Left colon (tissue), 2 donors: ENCODE results near the gene NAAA. TPM values are rescaled to one million over a fixed set of nuclear protein-coding genes. Genes with fewer than 3 reads are reported as not detected.
"Not testable (repeated sequence)": the region's sequence is repeated elsewhere in the genome, so short reads cannot be mapped to it uniquely, and the experiment has no call there.

Experiments used
- ATAC-seq: fragments of 200-7000 bp; cut with Tn5 transposase; one replicate; pipeline ENCODE4 v1.9.1; 2020; ENCODE audit warnings: mild to moderate bottlenecking, moderate library complexity
- DNase-seq, 2 donors: peaks; one replicate each; pipeline ENCODE4 v3.0.0-alpha.2; 2020
- intact Hi-C, 2 donors: fragments of 100-400 bp; cut with DNase I in 1 of 2; cut with micrococcal nuclease in 1 of 2; formaldehyde crosslinking; loops; one replicate each; pipeline versions ENCODE4 v1.11.2 to v1.14.0; 2022; cut with DNase I, micrococcal nuclease
- long read RNA-seq: library from polyadenylated mRNA; unstranded; transcript quantifications from one replicate; pipeline ENCODE4 v2.0.0, GENCODE V29; 2021
- total RNA-seq, 2 donors: library from RNA; stranded (reverse); fragmentation: NEBNext Ultra II Directional; extraction: Animal tissue kit (Norgen Biotek cat#: 25700); gene quantifications; one replicate each; pipeline ENCODE4 v1.2.1, GENCODE V29; 2021
- donor health status: DM: no; HTN: no; CAD: no.
- donor health status: DM: yes; HTN: yes; CAD: no.

The NAAA gene
- 100 to 1,000 TPM; 154 to 156 TPM for total RNA-seq
- long read RNA-seq, transcript NAAA-206 (9 exons, 1,300 nt): minor isoform, 57 of 437 reads
- long read RNA-seq, transcript NAAA-201 (11 exons, 1,900 nt): major isoform, 209 of 437 reads
- long read RNA-seq, transcript NAAA-204 (3 exons, 1,750 nt): minor isoform, 9 of 437 reads
- long read RNA-seq, partial matches to known transcripts: 31 of 437 reads
- long read RNA-seq, other reads (novel, unspliced or antisense): 131 of 437 reads

DNA sequence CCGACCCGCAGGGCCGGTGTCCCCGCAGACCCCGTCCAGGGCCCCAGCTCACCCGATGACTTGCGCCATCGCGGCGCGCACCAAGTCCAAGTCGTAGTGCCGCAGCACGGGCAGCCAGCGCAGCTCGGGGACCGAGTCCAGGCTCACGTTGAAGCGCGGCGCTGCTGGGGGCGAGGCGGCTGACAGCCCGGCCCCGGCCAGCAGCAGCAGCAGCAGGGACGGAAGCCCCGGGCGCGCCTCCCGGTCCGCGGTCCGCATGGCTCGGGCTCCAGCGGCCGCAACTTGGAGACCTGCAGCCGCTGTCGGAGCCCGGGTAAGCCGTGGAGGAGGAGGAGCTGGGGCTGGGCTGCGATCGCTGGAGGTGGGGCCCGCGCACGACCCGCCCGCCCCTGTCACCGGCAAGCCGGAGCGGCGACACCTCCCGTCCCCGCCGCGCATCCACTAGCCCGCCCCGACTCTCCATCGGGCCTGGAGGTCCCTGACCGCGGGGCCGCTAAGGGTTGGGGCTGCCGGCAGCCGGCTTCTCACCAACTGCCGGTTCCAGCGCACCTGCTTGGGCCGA lies at the start of gene NAAA:
Gene NAAA (minus strand): TSS at position 322 of the 562 bp plus-strand sequence. CDS start 64 bp downstream, at position 258.
- intact Hi-C loops: no loop called here
- peak; percentile 79 to 86 for DNase-seq
- ATAC-seq: peak; percentile 89

DNA sequence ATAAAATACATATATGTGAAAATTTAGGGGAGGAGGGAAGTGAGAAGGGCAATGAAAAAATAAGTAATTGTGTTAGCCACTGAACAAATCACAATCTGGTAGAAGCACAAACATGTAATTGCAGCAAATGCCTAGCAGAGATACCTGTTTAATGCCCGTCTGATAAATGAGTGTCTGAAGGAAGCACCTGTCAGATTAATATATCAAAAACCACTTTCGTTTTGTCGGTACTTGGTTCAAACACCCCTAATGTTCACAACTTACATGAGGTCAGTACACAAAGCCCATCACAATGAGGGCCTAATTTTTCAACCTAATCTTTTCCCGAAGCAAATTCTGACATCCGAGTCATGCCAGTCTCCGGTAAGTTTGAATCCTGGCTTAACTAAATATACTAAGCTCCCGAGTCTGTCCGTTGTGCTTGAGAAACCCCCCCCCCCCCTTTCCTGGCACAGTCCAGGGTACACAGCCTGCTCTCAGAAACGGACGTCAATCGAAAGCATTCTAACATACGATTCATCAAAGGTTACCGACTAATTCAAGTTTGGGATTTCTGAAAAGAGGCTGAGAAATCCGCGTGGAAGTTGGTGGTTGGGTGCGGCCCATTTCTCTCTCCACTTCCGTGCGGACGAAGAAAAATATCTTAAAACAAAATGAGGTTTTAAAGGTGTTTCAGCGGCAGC lies 49.2 kb upstream of the NAAA start:
- peak; percentile 25 for ATAC-seq
- intact Hi-C loops: no loop called here

DNA sequence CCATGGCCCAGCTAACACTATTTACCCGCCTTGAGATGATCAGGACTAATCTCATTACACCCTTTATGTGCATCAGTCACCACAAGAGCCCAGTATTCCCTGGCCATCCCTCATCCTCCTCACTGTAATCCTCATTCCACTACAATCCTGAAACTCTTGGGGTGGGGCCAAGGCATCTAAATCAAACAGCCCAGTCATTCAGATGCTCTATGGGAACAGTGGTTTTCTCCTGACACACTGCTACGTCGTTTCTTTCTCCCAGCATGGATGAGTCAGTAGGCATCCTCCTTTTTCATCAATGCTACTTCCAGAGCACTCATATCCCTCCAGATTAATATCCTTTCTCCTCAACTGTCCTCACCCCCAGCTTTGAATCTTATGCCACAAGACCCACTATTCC lies 44.3 kb upstream of the NAAA start:
- DNase-seq: no peak
- intact Hi-C loops: no loop called here
- no peak for ATAC-seq

More for the DNA sequence above, 49.2 kb upstream of the NAAA start:
- DNase-seq: no peak

DNA sequence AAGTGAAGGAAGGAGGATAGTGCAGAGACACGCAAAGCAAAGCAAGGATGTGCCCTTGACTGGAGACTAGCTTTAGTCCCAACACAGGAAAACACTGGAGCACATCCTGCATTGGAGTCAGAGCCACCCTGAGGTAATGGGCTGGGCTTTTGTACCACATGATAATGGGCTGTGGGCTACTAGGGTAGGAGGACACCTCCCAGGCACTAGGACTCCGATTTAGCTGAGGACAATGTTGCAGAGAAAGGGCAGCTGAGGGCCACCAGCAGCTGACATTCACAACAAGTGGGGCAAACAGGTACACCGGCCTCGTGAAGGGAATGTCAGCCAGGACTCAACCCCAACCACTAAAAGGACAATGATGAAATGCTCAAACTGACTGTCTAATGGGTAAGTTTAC lies 39.8 kb upstream of the NAAA start:
- DNase-seq (no peak), ATAC-seq (no peak)
- intact Hi-C loops: no loop called here

DNA sequence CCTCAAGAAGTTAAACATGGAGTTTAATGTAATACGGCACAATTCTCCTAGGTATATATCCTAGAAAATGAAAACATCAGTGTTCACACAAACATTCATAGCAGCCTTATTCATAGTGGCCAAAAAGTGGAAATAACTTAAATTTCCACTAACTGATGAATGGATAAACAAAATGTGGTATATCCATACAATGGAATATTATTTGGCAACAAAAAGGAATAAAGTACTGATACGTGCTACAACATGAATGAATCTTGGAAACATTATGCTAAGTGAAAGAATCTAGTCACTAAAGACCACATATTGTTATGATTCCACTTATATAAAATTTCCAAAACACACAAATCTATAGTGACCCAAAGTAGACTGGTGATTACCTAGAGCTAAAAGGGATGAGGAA lies 35.4 kb upstream of the NAAA start:
- no peak for DNase-seq
- intact Hi-C loops: no loop called here
- ATAC-seq: no peak

DNA sequence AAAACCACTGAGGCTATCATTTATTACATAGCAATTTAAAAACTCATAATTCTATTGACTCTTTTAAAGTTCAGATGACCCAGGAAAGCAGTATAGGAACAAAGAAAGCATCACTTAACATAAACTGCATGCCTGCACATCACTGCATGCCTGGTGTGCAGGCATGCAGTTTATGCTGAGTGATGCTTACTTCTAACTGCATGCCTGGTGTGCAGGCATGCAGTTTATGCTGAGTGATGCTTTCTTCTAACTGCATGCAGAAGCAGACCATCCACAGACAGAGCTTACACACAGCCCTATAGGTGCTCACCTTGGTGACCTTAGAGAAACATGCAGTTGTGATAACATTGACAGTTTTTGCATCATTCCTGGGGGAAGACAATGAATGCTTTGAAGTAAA lies 33.0 kb upstream of the NAAA start:
- DNase-seq (no peak), ATAC-seq (no peak)
- intact Hi-C loops: no loop called here

DNA sequence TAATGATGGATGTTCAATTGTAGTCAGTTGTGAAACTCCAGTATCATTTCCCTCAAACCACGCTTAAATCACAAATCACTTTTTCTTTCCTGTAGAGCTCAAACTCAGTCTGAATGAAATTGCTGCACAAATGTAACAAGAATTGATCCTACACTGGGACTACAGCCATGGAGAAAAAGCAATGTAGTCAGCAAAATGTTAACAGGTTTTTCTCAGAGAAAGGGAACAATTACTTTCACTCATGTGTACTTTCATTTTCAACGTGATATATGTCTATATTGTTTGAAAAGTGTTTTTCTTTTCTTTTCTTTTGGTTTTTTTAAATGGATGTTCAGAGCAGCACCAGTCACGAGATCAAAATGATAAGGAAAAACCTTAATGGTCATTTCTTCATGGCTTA lies 27.3 kb upstream of the NAAA start:
- intact Hi-C loops: no loop called here
- ATAC-seq: no peak
- no peak for DNase-seq

DNA sequence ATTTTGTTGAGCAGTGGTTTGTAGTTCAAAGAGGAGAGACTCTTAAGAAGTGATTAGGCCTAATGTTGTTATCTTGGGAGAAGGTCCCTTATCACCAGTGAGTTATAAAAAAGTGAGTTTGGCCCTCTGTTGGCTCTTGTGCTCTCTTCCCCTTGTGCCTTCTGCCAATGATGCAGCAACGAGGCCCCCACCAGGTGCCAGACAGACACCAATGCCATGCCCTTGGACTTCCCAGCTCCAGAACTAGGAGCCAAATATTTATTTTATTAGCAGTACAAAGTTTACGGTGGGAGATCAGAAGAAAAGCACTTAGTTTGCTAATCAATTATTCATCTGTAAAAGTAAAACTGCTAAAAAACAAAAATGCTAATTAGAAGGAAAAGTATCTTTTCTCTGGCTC lies 22.7 kb upstream of the NAAA start:
- ATAC-seq (no peak), DNase-seq (no peak)
- intact Hi-C loops: no loop called here

DNA sequence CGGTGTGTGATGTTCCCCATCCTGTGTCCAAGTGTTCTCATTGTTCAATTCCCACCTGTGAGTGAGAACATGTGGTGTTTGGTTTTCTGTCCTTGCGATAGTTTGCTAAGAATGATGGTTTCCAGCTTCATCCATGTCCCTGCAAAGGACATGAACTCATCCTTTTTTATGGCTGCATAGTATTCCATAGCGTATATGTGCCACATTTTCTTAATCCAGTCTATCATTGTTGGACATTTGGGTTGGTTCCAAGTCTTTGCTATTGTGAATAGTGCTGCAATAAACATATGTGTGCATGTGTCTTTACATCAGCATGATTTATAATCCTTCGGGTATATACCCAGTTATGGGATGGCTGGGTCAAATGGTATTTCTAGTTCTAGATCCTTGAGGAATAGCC lies 21.3 kb upstream of the NAAA start:
- intact Hi-C loops, ATAC-seq, DNase-seq: not testable (repeated sequence)

DNA sequence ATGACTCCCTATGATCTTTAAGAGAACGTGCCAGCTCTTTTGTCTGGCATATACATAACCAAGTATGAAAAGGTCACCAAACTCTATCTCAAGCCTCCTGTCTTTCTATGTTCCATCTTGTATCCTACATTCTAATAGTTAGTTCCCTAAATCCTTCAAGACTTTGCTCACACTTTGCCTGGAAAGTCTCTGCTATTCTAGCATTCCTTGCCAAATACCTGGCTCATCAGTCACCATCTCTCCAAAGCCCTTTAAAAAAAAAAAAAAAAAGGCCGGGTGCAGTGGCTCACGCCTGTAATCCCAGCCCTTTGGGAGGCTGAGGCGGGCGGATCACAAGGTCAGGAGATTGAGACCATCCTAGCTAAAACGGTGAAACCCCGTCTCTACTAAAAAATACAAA lies 17.7 kb upstream of the NAAA start:
- DNase-seq, intact Hi-C loops, ATAC-seq: not testable (repeated sequence)

DNA sequence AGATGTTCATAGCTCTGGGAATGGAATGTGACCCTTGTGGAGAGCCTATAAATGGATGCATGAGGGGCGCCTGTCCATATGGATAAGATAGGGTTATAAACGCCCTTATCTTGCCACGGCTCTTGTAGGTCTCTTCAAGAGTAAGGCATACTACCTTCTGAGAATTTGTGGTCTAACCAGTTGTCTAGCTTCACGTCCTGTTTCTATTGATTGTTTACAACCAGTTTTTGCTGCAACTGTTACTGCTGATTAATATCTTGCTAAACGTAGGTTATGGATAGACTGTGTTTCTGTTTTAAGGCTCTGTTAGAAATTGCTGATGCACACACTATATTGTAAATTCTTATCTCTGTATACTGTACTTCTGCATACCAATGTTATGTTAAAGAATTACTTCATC lies 14.0 kb upstream of the NAAA start:
- ATAC-seq, intact Hi-C loops, DNase-seq: not testable (repeated sequence)

DNA sequence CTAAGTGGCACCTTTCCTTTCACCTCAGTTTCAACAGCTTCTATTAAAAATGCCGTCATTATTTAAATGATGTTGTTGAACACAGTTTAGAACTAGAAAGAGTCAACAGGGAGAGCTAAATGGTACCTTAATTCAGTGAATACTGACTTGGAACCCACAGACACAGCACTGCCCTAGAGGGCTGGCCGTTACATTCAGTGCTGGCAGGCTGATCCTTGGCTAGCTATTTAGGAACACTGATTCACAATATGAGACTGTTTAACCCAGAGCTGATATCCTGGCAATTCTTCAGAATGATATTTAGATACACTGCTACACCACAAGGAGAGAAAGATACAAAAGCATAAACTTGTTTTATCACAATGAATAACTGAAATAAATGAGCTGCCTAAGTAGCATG lies 12.7 kb upstream of the NAAA start:
- DNase-seq: no peak
- intact Hi-C loops: no loop called here
- ATAC-seq: no peak

DNA sequence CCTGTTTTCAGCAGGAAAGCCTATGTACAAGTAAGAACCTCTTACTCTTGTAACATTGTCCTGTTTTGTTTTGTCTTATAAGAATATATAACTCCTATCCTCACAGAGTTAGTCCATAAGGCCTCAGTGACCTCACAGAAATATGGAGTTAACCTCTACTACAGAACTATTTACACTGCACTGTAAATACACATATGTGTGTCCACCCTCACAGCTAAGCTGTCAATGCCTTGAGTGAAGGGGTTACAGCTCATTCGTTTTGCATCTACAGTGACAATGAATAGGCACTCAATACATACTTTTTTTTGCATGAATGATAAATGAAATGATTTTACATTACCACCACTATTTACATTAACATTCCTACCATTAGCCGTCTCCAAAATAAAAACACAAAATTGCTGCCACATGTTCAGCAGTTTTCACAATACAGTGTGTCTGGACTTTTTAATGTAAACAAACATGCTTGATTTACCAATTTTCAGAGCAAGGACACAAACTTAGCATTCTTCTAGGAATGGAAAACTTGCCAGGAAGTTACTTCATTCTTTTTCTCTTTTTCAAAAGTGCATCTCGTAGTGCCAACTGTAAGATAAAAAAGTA lies 9.5 kb upstream of the NAAA start:
- DNase-seq: no peak
- ATAC-seq: no peak
- intact Hi-C loops: no loop called here

DNA sequence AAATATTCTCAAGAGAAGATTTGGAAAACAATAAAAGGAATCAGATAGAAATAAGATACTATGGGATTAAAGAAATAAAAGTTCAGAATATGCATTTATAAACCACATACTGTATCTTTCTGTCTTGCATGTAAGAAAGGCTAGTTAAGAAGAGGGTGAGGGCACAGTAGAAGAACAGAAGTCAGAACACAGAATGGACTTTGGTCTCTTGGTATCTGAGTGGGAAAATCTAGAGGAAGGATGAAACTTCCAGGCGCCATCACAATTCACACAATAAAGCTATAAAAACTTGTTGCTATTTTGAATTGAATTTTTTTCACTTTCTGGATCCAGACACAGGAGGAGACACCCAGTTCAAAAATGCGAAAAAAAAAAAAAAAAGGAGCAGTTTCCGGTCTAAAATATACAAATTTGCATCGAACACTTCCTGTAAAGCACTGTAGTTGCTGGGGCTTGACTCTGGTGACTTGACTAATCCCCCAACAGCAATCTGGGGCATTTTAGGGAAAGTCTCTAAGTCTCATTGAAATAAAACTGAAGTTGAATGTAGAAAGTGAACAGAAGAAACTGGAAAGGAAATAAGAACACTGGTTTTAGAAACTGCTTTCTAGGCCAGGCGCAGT lies 8.1 kb upstream of the NAAA start:
- intact Hi-C loops: no loop called here

DNA sequence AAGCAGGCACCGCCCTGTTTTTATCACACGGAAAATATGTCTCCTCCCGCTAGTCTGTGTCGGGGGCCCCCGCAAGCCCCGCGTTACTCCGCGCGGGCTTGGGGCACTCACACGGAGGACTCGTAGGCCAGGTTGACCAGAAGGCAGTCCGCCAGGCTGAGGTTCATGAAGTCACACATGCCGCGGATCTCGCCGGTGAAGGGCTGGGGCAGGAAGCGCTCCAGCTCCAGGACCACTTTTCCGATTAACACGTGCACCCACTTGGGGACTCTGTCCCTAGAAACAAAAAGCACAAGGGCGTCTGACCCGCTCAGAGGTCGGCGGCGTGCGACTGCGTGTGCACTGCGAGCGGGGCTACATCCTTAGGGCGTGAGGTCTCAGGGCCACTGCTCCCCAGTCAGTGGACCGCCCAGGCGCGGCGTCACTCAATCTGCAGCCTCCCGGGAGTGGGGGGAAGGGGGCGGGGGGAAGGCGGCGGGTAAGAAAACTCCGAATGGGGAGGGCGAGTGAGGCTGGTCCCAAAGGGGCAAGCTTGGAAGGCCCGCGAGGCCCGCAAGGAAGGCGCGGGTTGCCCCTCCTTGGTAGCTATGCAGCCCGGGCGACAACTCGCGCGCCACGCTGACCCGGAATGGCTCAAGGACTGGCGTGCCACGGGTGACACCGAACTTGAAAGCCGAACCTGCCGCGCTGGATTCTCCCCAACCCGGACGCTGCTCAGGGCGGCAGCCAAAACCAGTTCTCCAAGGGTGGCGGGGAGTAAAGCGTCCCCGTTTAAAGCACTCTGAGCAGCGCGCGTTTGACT lies 722 bp downstream of the NAAA start:
- DNase-seq (peak; percentile 79 to 86), ATAC-seq (peak; percentile 79)
- intact Hi-C loops: no loop called here

More for the DNA sequence above, 8.1 kb upstream of the NAAA start:
- no peak for DNase-seq
- ATAC-seq: peak; percentile 95

DNA sequence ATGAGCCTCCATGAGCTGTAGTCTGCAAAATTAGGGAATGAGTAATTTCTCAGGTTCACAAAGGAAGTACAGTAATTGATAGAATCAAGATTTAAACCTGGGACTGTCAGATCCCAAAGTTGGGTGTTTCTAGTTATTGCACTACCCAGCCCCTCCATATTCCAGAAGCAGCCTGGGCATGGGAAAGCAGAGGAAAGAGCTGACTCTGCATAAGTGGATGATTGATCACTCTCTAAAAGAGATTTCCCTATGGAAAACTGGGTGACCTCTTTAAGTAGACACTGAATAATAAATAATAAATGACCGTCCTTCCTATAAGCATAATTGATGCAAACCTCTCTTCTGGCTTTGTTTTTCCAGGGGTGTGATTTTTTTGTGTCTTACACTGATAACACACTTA lies 5.2 kb downstream of the NAAA start:
- intact Hi-C loops: no loop called here
- no peak for ATAC-seq

DNA sequence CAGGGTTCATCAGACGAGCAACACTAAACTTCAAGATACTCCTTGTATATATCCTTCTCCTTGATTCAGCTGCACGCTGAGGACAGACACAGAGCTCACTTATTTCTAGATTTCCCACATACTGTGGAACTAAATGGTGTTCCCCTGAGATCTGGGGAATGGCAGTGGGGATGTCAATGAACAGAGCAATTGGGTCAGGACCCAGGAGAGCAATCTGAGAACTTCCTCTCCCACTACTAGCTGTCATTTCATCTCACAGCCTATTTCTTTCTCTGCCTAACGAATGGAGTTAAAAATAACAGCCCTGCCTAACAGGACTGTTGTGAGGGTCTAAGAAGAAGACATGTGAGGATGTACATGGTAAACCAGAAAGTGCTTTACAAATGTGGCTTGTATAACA lies 10.7 kb downstream of the NAAA start:
- intact Hi-C loops: no loop called here
- ATAC-seq (no peak), DNase-seq (no peak)

More for the DNA sequence above, 5.2 kb downstream of the NAAA start:
- no peak for DNase-seq

DNA sequence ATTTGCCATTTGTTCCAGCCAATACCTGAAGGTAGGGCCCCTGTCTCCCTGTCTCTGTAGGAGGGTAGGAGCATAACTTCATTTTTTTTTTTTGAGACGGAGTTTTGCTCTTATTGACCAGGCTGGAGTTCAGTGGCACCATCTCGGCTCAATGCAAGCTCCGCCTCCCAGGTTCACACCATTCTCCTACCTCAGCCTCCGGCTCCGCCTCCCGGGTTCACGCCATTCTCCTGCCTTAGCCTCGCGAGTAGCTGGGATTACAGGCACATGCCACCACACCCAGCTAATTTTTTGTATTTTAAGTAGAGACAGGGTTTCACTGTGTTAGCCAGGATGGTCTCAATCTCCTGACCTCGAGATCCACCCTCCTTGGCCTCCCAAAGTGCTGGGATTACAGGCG lies 15.9 kb downstream of the NAAA start:
- ATAC-seq, DNase-seq, intact Hi-C loops: not testable (repeated sequence)
